SW480 (cell line): Measurements from ENCODE around the gene MPZL1.

Experiments
- DNase-seq: peaks from one replicate; pipeline ENCODE4 v3.0.0-alpha.2; 2016; ENCODE audit warnings: low spot score

Gene MPZL1

GRCh38 chr1:167751676-167752075 lies 29.9 kb downstream of the MPZL1 start:
- DNase-seq, result no peak

GRCh38 chr1:167752219-167752985 lies 30.6 kb downstream of the MPZL1 start:
- DNase-seq, result no peak

- DNase-seq, result no peak
Measured at GRCh38 chr1:167755654-167756053, 33.9 kb downstream of the MPZL1 start.

- no peak for DNase-seq
Measured at GRCh38 chr1:167756730-167757405, 35.1 kb downstream of the MPZL1 start.

- DNase-seq, result no peak
Measured at GRCh38 chr1:167757433-167758309, 35.9 kb downstream of the MPZL1 start.

GRCh38 chr1:167761400-167761799 lies 39.6 kb downstream of the MPZL1 start:
- DNase-seq, result no peak

GRCh38 chr1:167762061-167762746 lies 40.4 kb downstream of the MPZL1 start:
- DNase-seq, result no peak

- no peak for DNase-seq
Measured at GRCh38 chr1:167763525-167764220, 41.9 kb downstream of the MPZL1 start.

- DNase-seq, result no peak
Measured at GRCh38 chr1:167764458-167765330, 42.9 kb downstream of the MPZL1 start.

- no peak for DNase-seq
Measured at GRCh38 chr1:167765496-167765895, 43.7 kb downstream of the MPZL1 start.

- DNase-seq, result no peak
Measured at GRCh38 chr1:167766538-167766937, 44.8 kb downstream of the MPZL1 start.

- DNase-seq, result no peak
Measured at GRCh38 chr1:167767761-167768160, 46.0 kb downstream of the MPZL1 start.

GRCh38 chr1:167770127-167770526 lies 48.3 kb downstream of the MPZL1 start:
- DNase-seq, result no peak

GRCh38 chr1:167772436-167772835 lies 50.7 kb downstream of the MPZL1 start:
- no peak for DNase-seq

GRCh38 chr1:167773516-167773915 lies 51.7 kb downstream of the MPZL1 start:
- DNase-seq, result no peak

- no peak for DNase-seq
Measured at GRCh38 chr1:167774710-167775109, 52.9 kb downstream of the MPZL1 start.

- DNase-seq, result no peak
Measured at GRCh38 chr1:167775178-167775577, 53.4 kb downstream of the MPZL1 start.

- no peak for DNase-seq
Measured at GRCh38 chr1:167776151-167776550, 54.4 kb downstream of the MPZL1 start.

GRCh38 chr1:167776616-167777268 lies 55.0 kb downstream of the MPZL1 start:
- no peak for DNase-seq

- no peak for DNase-seq
Measured at GRCh38 chr1:167777269-167777650, 55.5 kb downstream of the MPZL1 start.
